NCI-H2029 treated with DMSO at 0.1 percent for 48 hours (cell line): ENCODE measurements around the gene DNMT3A.
A peak's percentile ranks its signal among the peaks of the same experiment; 100 is the strongest.

Experiments used
- DNase-seq: peaks from one replicate; lab custom pipeline; 2025; lab: John Stamatoyannopoulos, UW

The DNMT3A gene

DNA sequence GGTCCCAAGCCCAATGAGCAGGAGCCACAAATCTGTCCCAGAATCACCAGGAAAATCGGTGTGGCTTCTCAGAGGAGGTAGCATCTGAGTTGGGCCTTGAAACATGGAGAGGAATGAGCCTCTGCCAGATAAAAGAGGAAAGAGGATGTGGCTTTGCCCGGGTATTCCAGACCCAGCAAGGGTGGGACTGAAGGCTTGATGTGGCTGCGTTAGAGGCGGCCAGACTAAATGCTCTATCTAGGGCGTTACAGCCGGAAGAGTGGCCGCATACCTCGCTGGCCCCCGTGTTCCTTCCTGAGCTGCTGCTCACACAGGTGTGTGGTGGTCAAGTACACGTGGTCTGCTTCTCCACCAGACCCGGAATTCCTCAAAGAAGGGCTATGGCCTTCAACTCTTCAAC lies 139.4 kb downstream of the DNMT3A start:
- DNase-seq, result no peak

DNA sequence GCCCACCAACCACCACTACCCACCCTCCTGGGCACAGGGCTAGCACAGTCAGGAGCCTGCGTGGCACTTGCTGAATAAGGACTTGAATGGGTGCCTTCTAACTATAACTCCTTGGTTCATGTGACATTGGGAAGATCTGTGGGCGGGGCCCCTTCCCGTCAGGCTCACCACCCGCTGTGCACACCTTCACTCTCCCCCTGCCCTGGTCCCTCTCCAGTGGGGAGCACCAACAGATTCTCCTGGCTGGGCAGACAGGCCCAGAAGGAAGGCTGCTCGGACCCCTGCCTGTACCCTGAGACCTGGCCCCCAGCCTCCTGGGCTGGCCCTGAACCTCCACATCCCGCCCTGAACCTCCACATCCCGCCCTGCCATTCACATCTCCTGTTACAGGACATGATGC lies 139.9 kb downstream of the DNMT3A start:
- no peak for DNase-seq

DNA sequence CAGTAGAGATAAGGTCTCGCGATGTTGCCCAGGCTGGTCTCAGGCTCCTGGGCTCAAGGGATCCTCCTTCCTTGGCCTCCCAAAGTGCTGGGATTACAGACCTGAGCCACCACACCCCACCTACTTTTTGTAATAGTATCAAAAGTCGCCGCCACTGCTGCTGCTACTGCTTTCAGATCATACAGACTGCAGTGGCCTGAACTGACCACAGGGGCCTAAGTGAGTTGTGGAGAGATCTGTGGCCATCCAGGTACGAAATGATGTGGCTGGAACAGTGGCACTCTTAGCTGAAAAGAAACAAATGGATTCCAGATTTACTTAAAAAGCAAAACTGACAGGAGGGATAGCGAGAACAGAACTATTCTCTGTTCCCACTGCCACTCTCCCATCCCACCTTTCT lies 140.5 kb downstream of the DNMT3A start:
- DNase-seq, result no peak

DNA sequence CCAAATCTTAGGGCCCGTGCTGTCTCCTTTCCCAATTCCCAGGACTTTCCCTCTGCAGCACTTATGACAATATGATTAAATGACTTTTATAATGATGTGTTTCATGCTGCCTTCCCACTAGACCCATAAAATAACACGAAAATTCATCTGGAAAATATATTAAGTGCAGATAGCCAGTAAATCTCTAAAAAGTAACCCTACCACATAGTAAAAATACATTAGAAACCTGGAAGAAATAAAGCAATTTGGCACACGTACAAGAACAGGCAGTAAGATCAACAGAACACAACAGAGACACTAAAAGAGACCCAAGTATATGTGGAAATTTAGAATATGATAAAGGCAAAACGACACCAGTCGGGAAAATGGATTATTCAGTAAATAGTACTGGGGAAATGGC lies 143.1 kb downstream of the DNMT3A start:
- no peak for DNase-seq

DNA sequence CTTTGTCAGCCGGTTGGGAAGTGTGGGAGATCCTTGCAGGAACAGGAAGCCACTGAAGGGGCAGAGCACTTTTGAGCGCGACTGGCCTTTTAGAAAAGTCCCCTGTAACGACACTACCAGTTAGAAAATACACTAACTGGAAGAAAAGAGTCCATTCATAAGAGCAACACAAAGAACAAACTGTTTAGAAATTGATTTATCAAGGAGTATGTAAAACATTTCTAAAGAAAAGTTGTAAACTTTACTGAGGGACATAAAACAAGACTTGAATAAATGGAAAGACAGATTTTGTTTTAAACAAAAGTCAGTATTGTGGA lies 143.6 kb downstream of the DNMT3A start:
- no peak for DNase-seq

DNA sequence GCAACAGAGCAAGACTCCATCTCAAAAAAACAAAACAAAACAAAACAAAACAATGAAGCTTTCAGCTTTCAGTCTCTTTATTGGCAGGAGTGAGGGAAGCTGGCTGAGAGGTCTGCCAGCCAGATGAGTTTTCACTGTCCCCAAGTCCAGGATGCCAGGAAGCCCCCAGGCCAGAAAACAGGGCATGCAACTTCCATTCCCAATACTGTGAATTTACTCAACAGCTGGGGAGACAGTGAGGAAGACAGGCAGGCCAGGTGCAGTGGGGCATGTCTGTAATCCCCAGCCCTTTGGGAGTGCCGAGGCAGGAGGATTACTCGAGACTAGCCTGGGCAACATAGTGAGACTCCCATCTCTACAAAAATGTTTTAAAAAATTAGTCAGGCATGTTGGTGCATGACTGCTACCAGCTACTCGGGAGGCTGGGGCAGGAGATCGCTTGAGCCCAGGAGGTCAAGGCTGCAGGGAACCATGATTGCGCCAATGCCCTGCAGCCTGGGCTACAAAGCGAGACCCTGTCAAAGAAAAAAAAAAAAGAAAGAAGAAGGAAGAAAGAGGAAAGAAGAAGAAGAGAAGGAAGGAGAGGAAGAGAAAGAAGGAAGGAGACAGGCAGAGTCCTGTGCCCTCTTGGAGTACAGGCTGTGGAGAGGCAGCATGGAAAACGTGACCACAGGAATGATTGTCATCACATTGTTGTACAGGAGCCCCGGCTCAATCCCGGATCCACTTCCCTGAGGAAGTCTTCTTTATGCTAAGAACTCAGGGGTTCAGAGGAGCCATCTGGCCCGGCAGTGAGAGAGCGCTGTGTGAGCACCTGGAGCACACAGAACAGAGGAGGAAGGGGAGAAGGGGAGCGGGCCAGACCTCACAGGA lies 144.2 kb downstream of the DNMT3A start:
- DNase-seq, result no peak

DNA sequence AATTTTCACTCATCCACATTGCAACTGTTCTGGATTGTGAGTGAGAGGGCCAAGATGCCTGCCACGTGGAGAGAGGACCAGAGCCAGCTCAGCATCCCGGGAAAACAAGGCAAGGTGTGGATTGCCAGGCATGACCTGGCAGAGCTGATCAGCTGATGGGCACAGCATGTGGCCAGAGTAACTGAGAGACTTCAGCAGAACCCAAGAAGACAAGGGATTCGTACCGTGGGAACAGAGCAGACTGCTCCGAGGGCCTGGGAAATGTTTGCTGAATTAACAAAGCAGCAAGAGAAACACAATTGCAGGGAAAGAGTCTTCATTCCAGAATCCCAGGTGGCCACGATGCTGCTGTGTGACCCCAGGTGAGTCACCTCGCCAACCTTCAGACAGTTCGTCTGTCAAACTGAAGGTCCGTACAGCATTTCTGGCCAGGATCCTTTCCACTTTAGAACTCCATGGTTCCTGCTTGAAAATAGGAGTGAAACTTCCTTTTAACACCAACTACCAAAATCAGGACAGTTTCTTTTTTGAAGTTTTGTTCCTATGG lies 147.1 kb downstream of the DNMT3A start:
- DNase-seq, result no peak

DNA sequence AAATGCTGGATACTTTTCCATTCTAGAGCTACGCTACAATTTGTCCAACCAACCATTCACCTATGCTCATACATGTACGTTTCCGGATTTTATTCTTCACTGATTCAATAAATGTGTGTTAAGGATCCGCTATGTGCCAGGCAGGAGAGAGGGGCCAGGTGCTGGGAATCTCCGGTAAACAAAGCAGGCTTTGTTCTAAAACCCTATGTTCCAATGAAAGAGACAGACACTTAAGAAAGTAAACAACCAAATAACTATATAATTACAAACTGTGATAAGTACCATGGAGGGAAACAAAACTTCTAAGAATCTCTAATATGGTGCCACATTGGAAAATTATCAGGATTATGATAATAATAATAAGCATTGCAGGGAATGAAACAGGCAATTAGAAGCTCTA lies 151.2 kb downstream of the DNMT3A start:
- DNase-seq, result peak; percentile 81

DNA sequence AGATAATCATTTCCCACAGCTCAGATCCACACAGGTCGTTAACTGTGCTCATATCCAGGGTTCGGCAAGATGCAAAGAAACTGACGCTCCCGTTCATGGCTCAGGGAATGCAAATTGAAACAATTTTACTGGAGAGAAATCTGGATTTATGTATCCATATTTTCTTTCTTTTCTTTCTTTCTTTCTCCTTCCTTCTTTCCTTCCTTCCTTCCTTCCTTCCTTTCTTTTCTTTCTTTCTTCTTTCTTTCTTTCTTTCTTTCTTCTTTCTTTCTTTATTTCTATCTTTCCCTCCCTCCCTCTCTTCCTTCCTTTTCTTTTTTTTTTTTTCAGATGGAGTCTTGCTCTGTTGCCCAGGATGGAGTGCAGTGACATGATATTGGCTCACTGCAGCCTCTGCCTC lies 153.3 kb downstream of the DNMT3A start:
- DNase-seq, result no peak

DNA sequence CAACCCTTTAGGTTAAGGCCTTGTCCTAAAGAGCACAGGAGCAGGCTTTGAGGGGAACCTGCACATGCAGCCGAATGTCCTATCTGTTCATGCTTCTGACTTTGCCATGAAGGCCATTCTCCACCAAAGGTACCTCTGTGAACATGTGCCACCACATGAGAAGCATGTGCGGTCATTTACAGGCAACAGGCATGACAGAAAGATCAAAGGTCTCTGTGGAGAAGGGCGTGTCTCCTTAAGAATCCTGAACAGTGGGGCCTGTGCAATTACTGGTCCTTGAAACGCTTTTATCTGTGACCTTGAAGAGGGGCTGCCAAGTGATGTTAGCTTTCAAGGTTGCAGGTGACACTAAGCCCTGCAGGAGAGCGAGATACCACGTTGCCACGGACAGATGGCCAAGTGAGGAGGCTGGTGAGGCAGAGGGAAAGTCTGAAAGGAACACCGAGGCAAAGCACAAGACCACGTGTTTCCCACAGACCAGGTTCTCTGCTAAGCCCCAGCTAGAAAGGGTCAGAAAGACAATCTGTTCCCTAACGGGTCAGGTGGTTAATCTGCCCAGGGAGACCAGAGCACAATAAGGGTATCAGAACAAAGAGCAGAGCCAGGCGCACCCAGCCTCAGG lies 153.9 kb downstream of the DNMT3A start:
- no peak for DNase-seq

DNA sequence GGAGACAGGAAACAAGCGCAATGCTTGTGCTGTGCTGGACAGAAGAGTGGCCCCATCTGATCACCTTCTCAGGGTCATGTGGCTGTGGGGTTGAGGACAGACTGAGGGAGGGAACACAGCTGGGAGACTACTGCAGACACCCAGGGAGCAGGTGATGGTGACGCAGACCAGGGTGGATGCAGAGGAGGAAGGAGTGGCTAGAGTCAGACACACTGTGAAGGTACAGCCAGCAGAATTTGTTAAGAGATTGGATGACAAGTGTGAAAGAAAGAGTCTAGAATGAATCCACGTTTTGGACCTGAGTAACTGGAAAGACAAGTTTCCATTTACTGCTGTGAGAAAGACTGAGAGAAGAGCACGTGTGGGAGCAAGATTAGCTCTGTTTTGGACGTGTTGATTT lies 157.5 kb downstream of the DNMT3A start:
- no peak for DNase-seq

DNA sequence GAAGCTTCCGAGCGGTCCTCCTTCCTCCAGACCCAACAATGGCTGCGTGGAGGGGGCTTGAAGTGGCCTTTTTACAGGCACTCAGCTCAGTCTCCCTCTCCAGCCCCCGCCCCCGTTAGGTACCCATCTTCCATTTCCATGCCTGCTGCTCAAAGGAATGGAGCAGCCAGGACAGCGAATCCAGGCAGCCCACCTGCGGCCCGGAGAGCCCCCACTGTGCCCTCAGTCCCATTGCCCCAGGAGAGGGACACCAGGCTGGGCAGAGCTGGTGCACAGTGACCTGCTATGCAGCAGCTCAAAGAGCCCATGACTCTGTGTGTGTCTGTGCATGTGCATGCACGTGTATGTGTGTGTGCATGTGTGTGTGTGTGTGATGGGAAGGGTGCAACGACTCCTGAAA lies 162.7 kb downstream of the DNMT3A start:
- no peak for DNase-seq
